Measurements from ENCODE around the gene SUSD5.
"Not testable (repeated sequence)": the region's sequence is repeated elsewhere in the genome, so short reads cannot be mapped to it uniquely, and the experiment has no call there.

Gene SUSD5

GRCh38 chr3:33146791-33147445 lies 71.7 kb downstream of the SUSD5 start:
- no peak for DNase-seq

GRCh38 chr3:33145901-33146580 lies 72.6 kb downstream of the SUSD5 start:
- DNase-seq, result no peak

- no peak for DNase-seq
Measured at GRCh38 chr3:33145221-33145900, 73.2 kb downstream of the SUSD5 start.

GRCh38 chr3:33144433-33144832 lies 74.2 kb downstream of the SUSD5 start:
- peak; percentile 12 for DNase-seq

- no peak for DNase-seq
Measured at GRCh38 chr3:33141006-33141405, 77.6 kb downstream of the SUSD5 start.

GRCh38 chr3:33139996-33140395 lies 78.6 kb downstream of the SUSD5 start:
- no peak for DNase-seq

- not testable (repeated sequence) for DNase-seq
Measured at GRCh38 chr3:33139006-33139623, 79.5 kb downstream of the SUSD5 start.

GRCh38 chr3:33137691-33138090 lies 80.9 kb downstream of the SUSD5 start:
- DNase-seq, result no peak

- DNase-seq, result no peak
Measured at GRCh38 chr3:33134026-33134625, 84.5 kb downstream of the SUSD5 start.

- DNase-seq, result no peak
Measured at GRCh38 chr3:33132019-33132360, 86.6 kb downstream of the SUSD5 start.

GRCh38 chr3:33131331-33132018 lies 87.1 kb downstream of the SUSD5 start:
- DNase-seq, result peak; percentile 53

GRCh38 chr3:33130144-33130543 lies 88.5 kb downstream of the SUSD5 start:
- DNase-seq, result no peak

GRCh38 chr3:33128706-33129105 lies 89.9 kb downstream of the SUSD5 start:
- no peak for DNase-seq

GRCh38 chr3:33125840-33126239 lies 92.8 kb downstream of the SUSD5 start:
- DNase-seq, result no peak

- DNase-seq, result no peak
Measured at GRCh38 chr3:33124638-33125037, 94.0 kb downstream of the SUSD5 start.

- no peak for DNase-seq
Measured at GRCh38 chr3:33122991-33123390, 95.6 kb downstream of the SUSD5 start.

GRCh38 chr3:33119891-33120290 lies 98.7 kb downstream of the SUSD5 start:
- DNase-seq, result no peak

GRCh38 chr3:33117461-33117860 lies 101.1 kb downstream of the SUSD5 start:
- DNase-seq, result no peak

- no peak for DNase-seq
Measured at GRCh38 chr3:33115024-33115768, 103.4 kb downstream of the SUSD5 start.

- no peak for DNase-seq
Measured at GRCh38 chr3:33114622-33115023, 104.0 kb downstream of the SUSD5 start.

GRCh38 chr3:33113772-33114621 lies 104.6 kb downstream of the SUSD5 start, which contains the start of gene CRTAP:
TSS of gene CRTAP (plus strand) at chr3:33114014. CDS start at chr3:33114078, 64 bp downstream.
- peak; percentile 89 for DNase-seq

All from CD4-positive, alpha-beta T cell treated with Interleukin-21 for 1 hour (primary cell).